CD4-positive, alpha-beta memory T cell (primary cell): Measurements from ENCODE around the gene TIAM2. TPM values are rescaled to one million over a fixed set of nuclear protein-coding genes. Genes with fewer than 3 reads are reported as not detected.

ENCODE experiments used
- CTCF ChIA-PET: fragments of 350-600 bp; sonication (Branson Sonifier 250); formaldehyde crosslinking; loops from one replicate; lab custom pipeline; 2021; ENCODE audit warnings: inconsistent platforms; ENCODE audit not compliant: partially characterized antibody; lab: Charles Lee
- POLR2A ChIA-PET: fragments of 350-600 bp; sonication (Branson Sonifier 250); formaldehyde crosslinking; loops from one replicate; lab custom pipeline; 2021; ENCODE audit not compliant: partially characterized antibody; lab: Charles Lee
- DNase-seq, 5 donors: peaks; one replicate each; pipeline versions ENCODE4 v3.0.0 to v3.0.0-alpha.2; 2020 to 2022; ENCODE audit warnings: mixed read lengths in 1 of 5
- H3K27ac ChIP-seq: one replicate; pipeline ENCODE4 v1.7.0; 2013; ENCODE audit warnings: low read depth, low read length
- H3K27me3 ChIP-seq: 2 replicates; pipeline ENCODE4 v1.7.0; 2013; ENCODE audit warnings: mild to moderate bottlenecking, low read length, moderate library complexity; ENCODE audit not compliant: insufficient read depth
- H3K36me3 ChIP-seq: 2 replicates; pipeline ENCODE4 v1.7.0; 2013; ENCODE audit warnings: mild to moderate bottlenecking, low read length, moderate library complexity; ENCODE audit not compliant: insufficient read depth
- H3K4me1 ChIP-seq: 2 replicates; pipeline ENCODE4 v1.7.0; 2013; ENCODE audit warnings: mild to moderate bottlenecking, low read length, moderate library complexity; ENCODE audit not compliant: insufficient read depth
- H3K4me3 ChIP-seq, 2 donors: one replicate each; pipeline ENCODE4 v1.7.0; 2013; ENCODE audit warnings: low read length in 2 of 2, mild to moderate bottlenecking in 1 of 2
- H3K9me3 ChIP-seq, 2 donors: one replicate each; pipeline ENCODE4 v1.7.0; 2013; ENCODE audit warnings: low read length in 2 of 2, control low read depth in 1 of 2; ENCODE audit not compliant: control insufficient read depth in 1 of 2
- H3K27ac Mint-ChIP-seq, 7 donors: one replicate each; pipeline ENCODE4 v1.8.0; 2020 to 2021; ENCODE audit warnings: mixed read lengths in 7 of 7, mild to moderate bottlenecking in 6 of 7, inconsistent platforms in 3 of 7, moderate library complexity in 3 of 7
- H3K27me3 Mint-ChIP-seq, 2 donors: one replicate each; pipeline ENCODE4 v1.8.0; 2020 to 2021; ENCODE audit warnings: mixed read lengths in 2 of 2
- H3K36me3 Mint-ChIP-seq, 2 donors: one replicate each; pipeline ENCODE4 v1.8.0; 2020 to 2021; ENCODE audit warnings: mixed read lengths in 2 of 2, inconsistent platforms in 1 of 2, mild to moderate bottlenecking in 1 of 2
- H3K4me1 Mint-ChIP-seq, 4 donors: one replicate each; pipeline ENCODE4 v1.8.0; 2020 to 2021; ENCODE audit warnings: mixed read lengths in 4 of 4, mild to moderate bottlenecking in 1 of 4
- H3K4me3 Mint-ChIP-seq, 8 donors: one replicate each; pipeline ENCODE4 v1.8.0; 2020 to 2021; ENCODE audit warnings: mixed read lengths in 8 of 8, mild to moderate bottlenecking in 7 of 8, moderate library complexity in 6 of 8, inconsistent platforms in 3 of 8
- H3K9me3 Mint-ChIP-seq, 8 donors: one replicate each; pipeline ENCODE4 v1.8.0; 2020 to 2021; ENCODE audit warnings: mixed read lengths in 8 of 8, mild to moderate bottlenecking in 5 of 8, inconsistent platforms in 3 of 8, moderate library complexity in 1 of 8
- intact Hi-C: fragments of 100-400 bp; cut with micrococcal nuclease; formaldehyde crosslinking; loops from one replicate; pipeline ENCODE4 v1.15.1; 2023
- polyA plus RNA-seq, 2 donors: library from polyadenylated mRNA; unstranded; fragments of 300-500 nt; fragmentation: Illumina TruSeq; gene quantifications; one replicate each; pipeline ENCODE4 v1.2.3, GENCODE V29; 2021
- total RNA-seq, 2 experiments: library from RNA; stranded (reverse); gene quantifications; one replicate each; pipeline ENCODE4 v1.2.3, GENCODE V29; 2021

TIAM2 gene
- total RNA-seq = 10 to 100 TPM; 10.2 to 11.1 TPM
- 1 to 10 TPM in 1 of 2 donors, under 1 TPM in 1; 0.15 to 1.4 TPM for polyA plus RNA-seq

DNA sequence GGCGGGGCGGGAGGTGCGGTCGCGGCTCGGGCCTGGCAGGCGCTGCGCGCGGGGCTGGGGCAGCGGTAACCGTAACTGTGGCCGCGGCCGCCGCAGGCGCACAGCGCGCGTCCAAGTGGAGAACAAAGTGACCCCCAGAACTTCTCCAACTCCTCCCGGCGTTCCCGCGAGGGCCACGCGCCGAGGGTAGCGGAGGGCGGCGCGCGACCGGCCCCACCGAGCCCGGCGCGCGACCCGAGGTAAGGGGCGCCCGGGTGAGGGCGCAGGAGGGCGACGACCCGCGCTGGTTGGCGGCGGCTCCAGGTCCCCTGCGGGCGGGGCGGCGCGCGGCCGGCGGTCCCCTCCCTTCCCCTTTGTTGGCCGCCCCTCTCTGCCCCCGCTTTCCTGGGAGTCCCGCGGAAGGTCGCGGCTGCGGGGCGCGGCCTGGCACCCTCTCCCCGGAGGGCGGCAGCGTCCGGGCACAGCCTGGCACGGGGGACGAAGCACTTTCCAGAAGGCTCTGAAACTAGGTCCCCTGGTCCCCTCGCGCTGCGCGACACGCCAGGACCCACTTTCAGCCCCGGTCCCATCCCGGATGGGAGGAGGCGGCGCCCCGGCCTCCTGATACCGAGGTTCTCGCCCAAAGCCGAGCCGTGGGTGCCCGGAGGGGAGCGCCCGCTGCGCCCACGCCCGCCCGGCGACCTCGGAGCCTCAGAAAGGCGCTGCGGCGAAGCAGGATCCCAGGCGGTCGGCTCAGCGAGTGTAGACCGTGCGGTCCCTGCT, at the start of gene TIAM2:
TIAM2 (plus strand) TSS at position 62 of the 762 bp plus-strand sequence. CDS start 133,909 bp downstream, outside the sequence.
- CTCF ChIA-PET = no interaction called here
- peaks cover 4% of the 10 kb centered on the region for H3K4me1 ChIP-seq
- H3K4me1 Mint-ChIP-seq = peaks cover 4 to 11% (median 6%) of the 10 kb centered on the region in 4 donors
- no peaks in the 10 kb centered on the region for H3K9me3 ChIP-seq
- peak within 1 kb of the TSS in 1 of 2 donors; percentile 32 for H3K4me3 ChIP-seq
- H3K27me3 ChIP-seq = no peaks in the 10 kb centered on the region
- H3K27me3 Mint-ChIP-seq = peaks cover 16 to 25% of the 10 kb centered on the region in 2 donors
- no peak within 1 kb of the TSS for H3K27ac Mint-ChIP-seq
- POLR2A ChIA-PET = no interaction called here
- intact Hi-C loops = no loop called here
- DNase-seq = no peak
- H3K4me3 Mint-ChIP-seq = peak within 1 kb of the TSS in 6 of 8 donors; percentile 10 to 70 (median 52)
- no peak within 1 kb of the TSS for H3K27ac ChIP-seq
- H3K36me3 ChIP-seq = no peaks in the 10 kb centered on the region
- H3K36me3 Mint-ChIP-seq = no peaks in the 10 kb centered on the region
- H3K9me3 Mint-ChIP-seq = no peaks in the 10 kb centered on the region

DNA sequence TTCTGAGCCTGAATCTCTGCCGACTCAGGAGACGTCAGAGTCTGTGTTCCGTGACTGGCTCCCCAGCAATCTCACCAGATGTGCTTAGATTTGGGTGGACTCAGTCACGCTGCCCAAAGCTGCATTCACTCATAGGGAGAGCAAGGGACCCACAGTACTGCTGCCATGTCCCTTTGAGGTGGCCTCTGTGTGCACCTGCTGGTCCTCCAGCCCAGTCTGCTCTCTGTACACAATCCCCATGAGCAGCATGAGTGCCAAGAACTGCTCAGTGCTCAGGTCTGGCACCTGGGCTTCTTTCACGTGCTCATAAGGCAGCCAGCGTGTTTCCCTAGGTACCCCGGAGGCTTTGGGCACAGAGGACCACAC, 44.2 kb upstream of the TIAM2 start:
- Histone ChIP-seq H3K4me1 (peaks cover 28% of the 10 kb centered on the region), H3K9me3 (no peaks in the 10 kb centered on the region), H3K27ac (no peak overlapping the region), H3K27me3 (no peaks in the 10 kb centered on the region), H3K4me3 (no peak overlapping the region), H3K36me3 (no peaks in the 10 kb centered on the region)
- peaks cover 12 to 23% of the 10 kb centered on the region in 2 donors for H3K36me3 Mint-ChIP-seq
- H3K27me3 Mint-ChIP-seq = no peaks in the 10 kb centered on the region
- intact Hi-C loops = no loop called here
- H3K9me3 Mint-ChIP-seq = peaks cover 0 to 2% (median 0%) of the 10 kb centered on the region in 8 donors
- POLR2A ChIA-PET = no interaction called here
- H3K4me3 Mint-ChIP-seq = peak overlapping the region in 1 of 8 donors; percentile 8
- peak in 1 of 5 donors; percentile 27 for DNase-seq
- peaks cover 16 to 41% (median 28%) of the 10 kb centered on the region in 4 donors for H3K4me1 Mint-ChIP-seq
- CTCF ChIA-PET = interaction anchor here (1.1 kb wide), 1 partner anchor 23 kb away, joined by 4 read pairs; no protein-coding TSS in a partner anchor
- peak overlapping the region in 5 of 7 donors; percentile 30 to 82 (median 69) for H3K27ac Mint-ChIP-seq

DNA sequence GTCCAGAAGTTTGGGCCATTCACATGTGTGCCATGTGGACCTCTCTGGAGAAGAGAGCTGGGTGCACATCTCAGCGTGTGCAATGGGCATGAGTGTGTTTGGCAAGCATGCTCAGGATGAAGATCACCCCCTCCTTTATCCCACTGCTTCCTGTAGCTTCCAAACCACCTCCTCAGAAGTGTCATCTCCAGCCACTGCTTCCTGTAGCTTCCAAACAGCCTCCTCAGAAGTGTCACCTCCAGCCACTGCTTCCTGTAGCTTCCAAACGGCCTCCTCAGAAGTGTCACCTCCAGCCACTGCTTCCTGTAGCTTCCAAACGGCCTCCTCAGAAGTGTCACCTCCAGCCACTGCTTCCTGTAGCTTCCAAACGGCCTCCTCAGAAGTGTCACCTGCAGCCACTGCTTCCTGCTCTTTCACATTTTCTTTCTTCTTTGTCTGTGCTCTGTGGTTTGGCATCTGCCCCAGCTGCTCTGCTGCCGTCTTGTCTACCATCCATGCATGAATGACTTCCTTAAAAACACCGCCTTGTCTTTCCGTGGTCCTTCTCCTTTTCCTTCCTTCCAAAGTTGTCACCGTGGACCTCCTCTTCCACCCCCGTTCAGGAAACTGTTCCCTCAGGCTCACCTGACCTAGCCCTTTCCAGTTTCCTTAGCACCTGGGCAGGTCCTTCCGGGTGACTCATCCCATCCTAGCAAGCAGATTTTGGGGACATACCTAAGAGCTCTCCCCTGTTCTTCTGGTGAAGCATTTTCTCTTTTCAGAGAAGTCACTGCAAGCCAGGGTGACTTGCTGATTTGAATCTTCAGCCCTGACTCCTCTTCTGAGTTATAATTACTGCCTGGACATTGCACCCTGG, 43.5 kb upstream of the TIAM2 start:
- POLR2A ChIA-PET = no interaction called here

DNA sequence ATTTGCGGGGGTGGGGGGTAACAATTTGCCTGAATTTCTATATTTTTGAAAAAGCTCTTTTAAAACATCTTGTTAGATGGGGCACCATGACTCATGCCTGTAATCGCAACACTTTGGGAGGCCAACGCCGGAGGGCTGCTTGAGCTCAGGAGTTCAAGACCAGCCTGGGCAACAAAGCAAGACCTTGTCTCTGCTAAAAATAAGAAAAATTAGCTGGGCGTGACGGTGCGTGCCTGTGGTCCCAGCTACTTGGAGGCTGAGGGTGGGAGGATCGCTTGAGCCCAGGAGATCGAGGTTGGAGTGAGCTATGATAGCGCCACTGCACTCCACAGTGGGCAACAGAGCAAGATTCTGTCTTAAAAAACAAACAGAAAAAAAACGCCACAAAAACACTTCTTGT, 41.5 kb upstream of the TIAM2 start:
- Histone ChIP-seq H3K27ac (no peak overlapping the region), H3K4me1 (peaks cover 28% of the 10 kb centered on the region), H3K9me3 (no peaks in the 10 kb centered on the region), H3K36me3 (no peaks in the 10 kb centered on the region), H3K27me3 (no peaks in the 10 kb centered on the region), H3K4me3 (no peak overlapping the region)
- Mint-ChIP-seq H3K27me3 (no peaks in the 10 kb centered on the region), H3K9me3 (no peaks in the 10 kb centered on the region), H3K4me1 (peaks cover 16 to 40% (median 28%) of the 10 kb centered on the region in 4 donors), H3K4me3 (no peak overlapping the region), H3K36me3 (peaks cover 9 to 18% of the 10 kb centered on the region in 2 donors), H3K27ac (peak overlapping the region in 1 of 7 donors; percentile 7)
- ChIA-PET POLR2A (no interaction called here), CTCF (interaction anchor here (1.5 kb wide), 1 partner anchor 25 kb away, joined by 8 read pairs; no protein-coding TSS in a partner anchor)
- intact Hi-C loops = no loop called here
- DNase-seq = no peak

More for the DNA sequence above, 43.5 kb upstream of the TIAM2 start:
- Mint-ChIP-seq H3K36me3 (peaks cover 11 to 25% of the 10 kb centered on the region in 2 donors), H3K27me3 (no peaks in the 10 kb centered on the region), H3K4me1 (peaks cover 16 to 41% (median 28%) of the 10 kb centered on the region in 4 donors), H3K9me3 (peaks cover 0 to 2% (median 0%) of the 10 kb centered on the region in 8 donors), H3K27ac (peak overlapping the region; percentile 35 to 82 (median 76)), H3K4me3 (peak overlapping the region in 6 of 8 donors; percentile 18 to 75 (median 41))
- Histone ChIP-seq H3K9me3 (no peaks in the 10 kb centered on the region), H3K4me3 (no peak overlapping the region), H3K27me3 (no peaks in the 10 kb centered on the region), H3K27ac (no peak overlapping the region), H3K4me1 (peaks cover 28% of the 10 kb centered on the region), H3K36me3 (no peaks in the 10 kb centered on the region)
- CTCF ChIA-PET = interaction anchor here (1.1 kb wide), 1 partner anchor 23 kb away, joined by 4 read pairs; no protein-coding TSS in a partner anchor
- peak; percentile 35 to 61 (median 56) for DNase-seq
- intact Hi-C loops = no loop called here

DNA sequence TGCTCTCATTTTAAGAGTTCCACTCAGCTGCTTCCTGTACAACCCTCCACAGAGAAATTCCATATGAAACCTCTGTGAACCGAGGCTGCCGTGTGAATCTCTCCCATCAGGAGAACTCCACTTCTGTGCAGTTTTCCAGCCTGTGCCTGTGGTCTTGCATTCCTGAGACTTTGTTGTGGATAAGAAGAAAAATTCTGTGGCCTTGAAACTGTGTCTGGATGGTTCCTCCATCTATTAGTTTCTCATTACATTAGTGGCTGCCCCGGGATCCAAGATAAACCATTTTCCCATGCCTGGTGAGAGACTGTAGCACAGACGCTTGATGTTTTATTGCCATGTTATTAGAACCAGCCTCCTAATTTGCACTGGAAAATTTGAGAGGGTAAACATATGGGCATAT, 40.8 kb upstream of the TIAM2 start:
- H3K4me3 Mint-ChIP-seq = no peak overlapping the region
- Histone ChIP-seq H3K9me3 (no peaks in the 10 kb centered on the region), H3K4me1 (peaks cover 28% of the 10 kb centered on the region), H3K36me3 (no peaks in the 10 kb centered on the region), H3K4me3 (no peak overlapping the region), H3K27me3 (no peaks in the 10 kb centered on the region), H3K27ac (no peak overlapping the region)
- peaks cover 5 to 13% of the 10 kb centered on the region in 2 donors for H3K36me3 Mint-ChIP-seq
- H3K9me3 Mint-ChIP-seq = no peaks in the 10 kb centered on the region
- intact Hi-C loops = no loop called here
- no peaks in the 10 kb centered on the region for H3K27me3 Mint-ChIP-seq
- ChIA-PET POLR2A (no interaction called here), CTCF (interaction anchor here (1.5 kb wide), 1 partner anchor 26 kb away, joined by 8 read pairs; no protein-coding TSS in a partner anchor)
- peak overlapping the region in 1 of 7 donors; percentile 14 for H3K27ac Mint-ChIP-seq
- H3K4me1 Mint-ChIP-seq = peaks cover 16 to 33% (median 27%) of the 10 kb centered on the region in 4 donors
- DNase-seq = no peak

DNA sequence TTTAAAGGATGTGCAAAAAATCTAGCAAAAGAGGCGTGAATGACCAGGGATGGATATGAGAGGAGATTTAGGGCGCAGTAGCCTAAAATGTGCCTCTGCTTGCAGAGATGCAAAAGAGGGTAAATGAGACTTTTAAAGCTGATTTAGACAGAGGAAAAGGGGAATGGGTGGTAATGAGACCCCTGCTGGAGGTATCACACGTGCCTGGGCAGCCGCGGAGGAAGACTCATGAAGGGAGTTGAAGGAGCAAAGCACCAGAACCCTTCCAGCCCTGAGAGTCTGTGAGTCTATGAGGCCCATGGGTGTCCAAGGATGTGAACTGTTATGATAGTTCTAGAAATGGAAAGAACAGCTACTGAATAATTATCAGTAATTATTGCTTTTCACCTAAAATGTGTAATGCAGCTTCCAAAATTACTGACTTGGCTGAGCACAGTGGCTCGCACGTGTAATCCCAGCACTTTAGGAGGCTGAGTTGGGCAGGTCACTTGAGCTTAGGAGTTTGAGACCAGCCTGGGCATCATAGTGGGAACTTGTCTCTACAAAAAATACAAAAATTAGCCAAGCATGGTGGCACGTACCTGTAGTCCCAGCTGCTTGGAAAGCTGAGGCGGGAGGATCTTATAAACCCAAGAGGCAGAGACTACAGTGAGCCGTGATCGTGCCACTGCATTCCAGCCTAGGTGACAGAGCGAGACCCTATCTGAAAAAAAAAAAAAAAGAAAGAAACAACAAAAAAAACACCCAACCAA, 38.2 kb upstream of the TIAM2 start:
- CTCF ChIA-PET = interaction anchor here (0.7 kb wide), 1 partner anchor 281 kb away, joined by 3 read pairs; no protein-coding TSS in a partner anchor
- Histone ChIP-seq H3K27ac (no peak overlapping the region), H3K4me1 (peaks cover 9% of the 10 kb centered on the region), H3K4me3 (no peak overlapping the region), H3K36me3 (no peaks in the 10 kb centered on the region), H3K9me3 (no peaks in the 10 kb centered on the region), H3K27me3 (no peaks in the 10 kb centered on the region)
- Mint-ChIP-seq H3K36me3 (peaks cover 5 to 23% of the 10 kb centered on the region in 2 donors), H3K9me3 (no peaks in the 10 kb centered on the region), H3K27me3 (no peaks in the 10 kb centered on the region), H3K4me3 (no peak overlapping the region), H3K27ac (peak overlapping the region in 2 of 7 donors; percentile 42 to 70), H3K4me1 (peaks cover 7 to 13% (median 9%) of the 10 kb centered on the region in 4 donors)
- no peak for DNase-seq
- POLR2A ChIA-PET = no interaction called here
- intact Hi-C loops = no loop called here
